Left lung (tissue), 10 donors: ENCODE measurements around the gene CLDN4. TPM values are rescaled to one million over a fixed set of nuclear protein-coding genes. Genes with fewer than 3 reads are reported as not detected.

Experiments used
- ATAC-seq: fragments of 200-7000 bp; cut with Tn5 transposase; one replicate; pipeline ENCODE4 v1.9.1; 2020; ENCODE audit warnings: moderate library complexity
- DNase-seq, 4 donors: peaks; one replicate each; pipeline ENCODE4 v3.0.0-alpha.2; 2013 to 2020
- H3K27ac ChIP-seq, 2 donors: fragments of 200-600 bp; sonication (generic) in 1 of 2; one replicate each; pipeline versions ENCODE4 v1.5.0 to v1.8.0; 2020 to 2021
- H3K27me3 ChIP-seq, 2 donors: fragments of 200-600 bp; sonication (generic) in 1 of 2; one replicate each; pipeline versions ENCODE4 v1.5.0 to v1.8.0; 2020 to 2021
- H3K36me3 ChIP-seq, 2 donors: fragments of 200-600 bp; sonication (generic) in 1 of 2; one replicate each; pipeline versions ENCODE4 v1.5.0 to v1.8.0; 2020 to 2021
- H3K4me1 ChIP-seq, 2 donors: fragments of 200-600 bp; one replicate each; pipeline ENCODE4 v1.8.0; 2021
- H3K4me3 ChIP-seq, 2 donors: fragments of 200-600 bp; sonication (generic) in 1 of 2; one replicate each; pipeline versions ENCODE4 v1.5.0 to v1.8.0; 2020 to 2021; ENCODE audit warnings: mild to moderate bottlenecking in 1 of 2
- H3K9me3 ChIP-seq, 2 donors: fragments of 200-600 bp; sonication (generic) in 1 of 2; one replicate each; pipeline versions ENCODE4 v1.5.0 to v1.8.0; 2020 to 2021
- intact Hi-C, 2 donors: fragments of 100-400 bp; cut with DNase I; formaldehyde crosslinking; loops; one replicate each; pipeline versions ENCODE4 v1.11.2 to v1.14.2; 2022
- polyA plus RNA-seq, 6 donors: library from polyadenylated mRNA; unstranded; fragments of 120-200 nt; gene quantifications; one replicate each; pipeline ENCODE4 v1.2.1, GENCODE V29; 2013; ENCODE audit not compliant: insufficient read length in 6 of 6
- total RNA-seq, 2 donors: library from RNA; stranded (reverse); fragmentation: NEBNext Ultra II Directional; extraction: Animal tissue kit (Norgen Biotek cat#: 25700); gene quantifications; one replicate each; pipeline ENCODE4 v1.2.1, GENCODE V29; 2021
- TF ChIP-seq, protein P1 (sequence below), 2 donors: fragments of 200-600 bp; sonication (generic) in 1 of 2; IDR thresholded peaks; one replicate each; pipeline versions ENCODE4 v1.5.0 to v1.8.0; 2021; ENCODE audit warnings: antibody characterized with exemption in 2 of 2
- donor health status: DM: no; HTN: yes; CAD: no.
- donor health status: DM: no; HTN: no; CAD: no.

CLDN4 gene
- total and polyA plus RNA-seq, 8 donors = 67.1 to 219 (median 87.9) TPM

DNA sequence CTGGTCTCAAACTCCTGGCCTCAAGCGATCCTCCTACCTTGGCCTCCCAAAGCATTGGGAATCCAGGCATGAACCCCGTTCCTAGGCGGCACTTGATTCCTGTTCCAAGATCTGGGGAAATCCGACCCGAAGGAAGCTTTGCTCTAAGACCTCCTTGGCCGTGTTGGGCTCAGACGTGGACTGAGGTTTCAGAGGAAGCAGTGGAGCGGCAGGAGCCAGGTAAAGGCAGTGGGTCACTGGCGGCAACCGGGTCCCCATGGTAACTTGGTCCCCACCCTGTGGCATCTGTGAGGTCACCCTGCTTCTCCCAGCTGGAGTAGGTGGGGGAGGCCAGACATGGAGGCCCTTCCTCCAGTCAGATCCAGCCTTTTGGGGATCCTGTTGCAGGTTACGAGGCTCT is 30.1 kb downstream of the CLDN4 start, which contains the start of gene TMEM270:
Gene TMEM270, plus strand, starts transcription at position 301 of the 400 bp plus-strand sequence. Its CDS starts 36 bp downstream, at position 337.
- H3K27me3 ChIP-seq = peaks cover 0 to 8% of the 10 kb centered on the region in 2 donors
- TF ChIP-seq, protein P1, sequence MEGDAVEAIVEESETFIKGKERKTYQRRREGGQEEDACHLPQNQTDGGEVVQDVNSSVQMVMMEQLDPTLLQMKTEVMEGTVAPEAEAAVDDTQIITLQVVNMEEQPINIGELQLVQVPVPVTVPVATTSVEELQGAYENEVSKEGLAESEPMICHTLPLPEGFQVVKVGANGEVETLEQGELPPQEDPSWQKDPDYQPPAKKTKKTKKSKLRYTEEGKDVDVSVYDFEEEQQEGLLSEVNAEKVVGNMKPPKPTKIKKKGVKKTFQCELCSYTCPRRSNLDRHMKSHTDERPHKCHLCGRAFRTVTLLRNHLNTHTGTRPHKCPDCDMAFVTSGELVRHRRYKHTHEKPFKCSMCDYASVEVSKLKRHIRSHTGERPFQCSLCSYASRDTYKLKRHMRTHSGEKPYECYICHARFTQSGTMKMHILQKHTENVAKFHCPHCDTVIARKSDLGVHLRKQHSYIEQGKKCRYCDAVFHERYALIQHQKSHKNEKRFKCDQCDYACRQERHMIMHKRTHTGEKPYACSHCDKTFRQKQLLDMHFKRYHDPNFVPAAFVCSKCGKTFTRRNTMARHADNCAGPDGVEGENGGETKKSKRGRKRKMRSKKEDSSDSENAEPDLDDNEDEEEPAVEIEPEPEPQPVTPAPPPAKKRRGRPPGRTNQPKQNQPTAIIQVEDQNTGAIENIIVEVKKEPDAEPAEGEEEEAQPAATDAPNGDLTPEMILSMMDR (IDR thresholded peaks at IDR 0.05) = no peak
- intact Hi-C loops = loop anchor here in 1 of 2 donors (10.0 kb wide), 1 partner anchor 324 kb away; no protein-coding TSS in a partner anchor
- peaks cover under 1% of the 10 kb centered on the region in 2 donors for H3K4me1 ChIP-seq
- H3K36me3 ChIP-seq = no peaks in the 10 kb centered on the region
- DNase-seq = peak in 1 of 4 donors; percentile 36
- H3K27ac ChIP-seq = no peak within 1 kb of the TSS
- no peaks in the 10 kb centered on the region for H3K9me3 ChIP-seq
- no peak within 1 kb of the TSS for H3K4me3 ChIP-seq
- no peak for ATAC-seq

GRCh38 chr7:73861305-73861704 is 30.5 kb downstream of the CLDN4 start:
- ATAC-seq (no peak), DNase-seq (peak in 1 of 4 donors; percentile 39)
- Histone ChIP-seq H3K27ac (no peak overlapping the region), H3K4me3 (no peak overlapping the region), H3K9me3 (no peaks in the 10 kb centered on the region), H3K4me1 (no peaks in the 10 kb centered on the region), H3K36me3 (no peaks in the 10 kb centered on the region), H3K27me3 (peaks cover 0 to 7% of the 10 kb centered on the region in 2 donors)
- intact Hi-C loops = loop anchor here in 1 of 2 donors (10.0 kb wide), 1 partner anchor 323 kb away; no protein-coding TSS in a partner anchor
- TF ChIP-seq, protein P1 (IDR thresholded peaks at IDR 0.05) = no peak

DNA sequence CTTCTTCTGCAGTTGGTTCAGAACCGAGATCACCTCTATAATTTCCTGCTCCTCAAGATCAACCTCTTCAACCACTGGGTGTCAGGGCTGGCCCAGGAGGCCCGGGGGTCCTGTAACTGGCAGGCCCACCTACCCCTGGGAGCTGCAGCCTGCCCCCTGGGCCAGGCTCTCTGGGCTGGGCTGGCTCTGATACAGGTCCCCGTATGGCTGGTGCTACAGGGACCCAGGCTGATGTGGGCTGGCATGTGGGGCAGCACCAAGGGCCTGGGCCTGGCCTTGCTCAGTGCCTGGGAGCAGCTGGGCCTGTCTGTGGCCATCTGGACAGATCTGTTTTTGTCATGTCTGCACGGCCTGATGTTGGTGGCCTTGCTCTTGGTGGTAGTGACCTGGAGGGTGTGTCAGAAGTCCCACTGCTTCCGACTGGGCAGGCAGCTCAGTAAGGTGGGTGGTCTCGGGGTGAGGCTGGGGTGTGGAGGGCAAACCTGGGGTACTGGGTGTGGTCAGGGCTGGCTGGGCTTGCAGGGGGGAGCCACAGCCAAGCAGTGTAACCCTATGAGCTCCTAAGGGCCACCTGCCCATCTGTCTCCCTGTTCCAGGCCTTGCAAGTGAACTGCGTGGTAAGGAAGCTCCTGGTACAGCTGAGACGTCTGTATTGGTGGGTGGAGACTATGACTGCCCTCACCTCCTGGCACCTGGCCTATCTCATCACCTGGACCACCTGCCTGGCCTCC is 34.4 kb downstream of the CLDN4 start:
- no peaks in the 10 kb centered on the region for H3K27me3 ChIP-seq
- H3K27ac ChIP-seq = no peak overlapping the region
- H3K4me1 ChIP-seq = peaks cover 4 to 18% of the 10 kb centered on the region in 2 donors
- H3K4me3 ChIP-seq = no peak overlapping the region
- DNase-seq (peak in 1 of 4 donors; percentile 69), ATAC-seq (no peak)
- TF ChIP-seq, protein P1 (IDR thresholded peaks at IDR 0.05) = no peak
- no peaks in the 10 kb centered on the region for H3K9me3 ChIP-seq
- H3K36me3 ChIP-seq = no peaks in the 10 kb centered on the region
- intact Hi-C loops = loop anchor here in 1 of 2 donors (5.0 to 10.0 kb wide), 2 partner anchors 162 to 320 kb away; partner anchors contain the start of gene ELN

- Histone ChIP-seq H3K9me3 (no peaks in the 10 kb centered on the region), H3K4me3 (no peak overlapping the region), H3K27me3 (no peaks in the 10 kb centered on the region), H3K4me1 (peaks cover 4 to 20% of the 10 kb centered on the region in 2 donors), H3K36me3 (no peaks in the 10 kb centered on the region), H3K27ac (no peak overlapping the region)
- TF ChIP-seq, protein P1 (IDR thresholded peaks at IDR 0.05) = peak; percentile 59 to 63
- ATAC-seq (peak; percentile 69), DNase-seq (peak in 2 of 4 donors; percentile 7 to 63)
- intact Hi-C loops = loop anchor here in 1 of 2 donors (5.0 to 10.0 kb wide), 2 partner anchors 161 to 319 kb away; partner anchors contain the start of gene ELN
Measured at GRCh38 chr7:73865738-73866445, 35.1 kb downstream of the CLDN4 start.

DNA sequence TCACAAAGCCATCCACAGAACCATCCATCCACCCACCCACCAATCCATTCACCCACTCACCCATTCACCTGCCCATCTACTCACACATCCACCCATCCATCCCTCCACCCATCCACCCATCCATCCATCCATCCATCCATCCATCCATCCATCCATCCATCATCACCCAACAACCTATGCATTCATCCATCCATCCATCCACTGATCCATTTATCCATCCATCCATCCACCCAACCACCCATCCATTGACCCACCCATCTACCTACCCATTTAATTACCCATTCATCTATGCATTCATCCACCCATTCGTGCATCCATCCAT is 35.6 kb downstream of the CLDN4 start:
- Histone ChIP-seq H3K27ac (no peak overlapping the region), H3K9me3 (no peaks in the 10 kb centered on the region), H3K27me3 (no peaks in the 10 kb centered on the region), H3K4me3 (no peak overlapping the region), H3K36me3 (no peaks in the 10 kb centered on the region), H3K4me1 (peaks cover 4 to 20% of the 10 kb centered on the region in 2 donors)
- DNase-seq (no peak), ATAC-seq (no peak)
- TF ChIP-seq, protein P1 (IDR thresholded peaks at IDR 0.05) = no peak
- intact Hi-C loops = loop anchor here in 1 of 2 donors (5.0 to 10.0 kb wide), 2 partner anchors 161 to 318 kb away; partner anchors contain the start of gene ELN
